DMS79 treated with DMSO at 0.1 percent for 48 hours (cell line): ENCODE measurements around the gene SPDYE6.
"Not testable (repeated sequence)": the region's sequence is repeated elsewhere in the genome, so short reads cannot be mapped to it uniquely, and the experiment has no call there.

Experiments
- DNase-seq: peaks from one replicate; lab custom pipeline; 2025; lab: John Stamatoyannopoulos, UW

SPDYE6 gene, protein sequence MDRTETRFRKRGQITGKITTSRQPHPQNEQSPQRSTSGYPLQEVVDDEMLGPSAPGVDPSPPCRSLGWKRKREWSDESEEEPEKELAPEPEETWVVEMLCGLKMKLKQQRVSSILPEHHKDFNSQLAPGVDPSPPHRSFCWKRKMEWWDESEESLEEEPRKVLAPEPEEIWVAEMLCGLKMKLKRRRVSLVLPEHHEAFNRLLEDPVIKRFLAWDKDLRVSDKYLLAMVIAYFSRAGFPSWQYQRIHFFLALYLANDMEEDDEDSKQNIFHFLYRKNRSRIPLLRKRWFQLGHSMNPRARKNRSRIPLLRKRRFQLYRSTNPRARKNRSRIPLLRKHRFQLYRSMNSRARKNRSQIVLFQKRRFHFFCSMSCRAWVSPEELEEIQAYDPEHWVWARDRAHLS

DNA sequence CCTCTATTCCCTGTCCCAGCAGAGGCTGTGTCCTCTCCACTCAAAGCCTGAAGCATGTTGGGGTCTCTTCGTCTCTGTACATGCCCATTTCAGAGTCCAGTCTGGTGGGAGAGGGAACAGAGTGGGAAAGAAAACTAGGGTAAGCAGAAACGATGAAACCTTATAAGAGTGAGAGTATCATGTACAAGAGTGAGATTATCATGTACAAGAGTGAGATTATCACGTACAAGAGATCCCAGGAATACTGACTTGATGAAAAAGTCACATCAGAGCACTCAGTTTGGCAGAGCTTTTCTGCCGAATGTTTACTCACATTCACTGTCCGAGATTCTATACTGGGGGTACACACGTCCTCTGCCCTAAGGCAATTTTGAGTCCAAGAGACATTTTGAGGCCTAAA, at the start of gene SPDYE6:
SPDYE6 (minus strand) TSS at position 101 of the 400 bp plus-strand sequence. CDS start 421 bp downstream, outside the sequence.
- not testable (repeated sequence) for DNase-seq

DNA sequence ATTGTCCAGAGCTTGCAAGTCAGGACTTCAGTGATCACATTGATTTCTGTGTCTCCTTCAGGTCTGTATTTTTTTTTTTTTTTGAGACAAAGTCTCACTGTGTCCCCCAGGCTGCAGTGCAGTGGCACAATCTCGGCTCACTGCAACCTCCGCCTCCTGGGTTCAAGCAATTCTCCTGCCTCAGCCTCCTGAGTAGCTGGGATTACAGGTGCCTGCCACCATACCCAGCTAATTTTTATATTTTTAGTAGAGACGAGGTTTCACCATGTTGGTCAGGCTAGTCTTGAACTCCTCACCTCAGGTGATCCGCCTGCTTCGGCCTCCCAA, 48.6 kb upstream of the SPDYE6 start:
- DNase-seq: not testable (repeated sequence)

DNA sequence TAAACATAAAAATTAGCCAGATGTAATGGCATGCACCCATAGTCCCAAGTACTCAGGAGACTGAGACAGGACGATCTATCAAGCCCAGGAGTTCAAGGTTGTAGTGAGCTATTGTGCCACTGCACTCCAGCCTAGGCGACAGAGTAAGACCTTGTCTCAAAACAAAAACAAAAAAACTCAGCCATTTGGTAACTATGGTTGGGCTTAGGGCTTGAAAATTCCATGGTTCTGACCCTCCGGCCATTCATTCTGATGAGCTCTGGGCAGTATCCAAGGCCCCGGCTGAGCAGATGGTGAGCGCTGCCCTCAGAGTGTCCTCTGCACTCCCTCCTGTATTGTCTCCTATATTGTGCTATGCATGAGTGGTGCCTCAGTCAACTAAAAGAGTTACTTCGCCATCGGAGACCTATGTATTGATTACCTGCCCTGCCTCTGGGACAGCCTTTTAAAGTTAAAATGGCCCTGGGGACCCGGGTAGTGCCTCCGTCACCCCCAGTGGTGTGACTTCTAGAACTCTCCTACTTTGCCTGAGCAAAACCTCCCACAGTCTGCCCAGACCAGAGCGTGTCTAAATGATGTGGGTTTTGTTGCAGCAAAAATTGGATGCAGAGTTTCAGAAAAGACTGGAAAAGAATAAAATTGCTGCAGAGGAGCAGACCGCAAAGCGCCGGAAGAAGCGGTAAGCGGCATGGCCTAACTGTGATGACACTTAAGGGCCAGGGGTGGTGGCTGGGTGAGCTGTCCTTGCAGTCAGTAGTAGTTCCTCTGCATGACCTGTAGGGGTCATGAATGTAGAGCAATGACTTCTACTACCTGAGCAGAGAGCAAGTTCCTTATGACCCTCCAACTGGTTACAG, 48.0 kb upstream of the SPDYE6 start:
- peak; percentile 11 for DNase-seq

DNA sequence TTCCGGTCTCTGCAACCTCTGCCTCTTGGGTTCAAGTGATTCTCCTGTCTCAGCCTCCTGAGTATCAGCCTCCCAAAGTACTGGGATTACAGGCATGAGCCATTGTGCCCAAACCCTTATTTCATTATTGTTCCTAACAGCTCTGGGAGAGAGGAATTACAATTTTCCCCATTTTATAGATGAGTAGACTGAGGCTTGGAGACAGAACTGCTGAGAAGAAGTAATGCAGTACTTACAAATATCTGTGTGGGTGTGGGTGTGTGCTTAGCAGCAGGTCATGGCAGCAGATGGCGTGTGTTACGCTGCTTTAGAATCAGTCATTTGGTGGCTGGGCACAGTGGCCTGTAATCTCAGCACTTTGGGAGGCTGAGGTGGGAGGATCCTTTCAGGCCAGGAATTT, 47.3 kb upstream of the SPDYE6 start:
- no peak for DNase-seq

DNA sequence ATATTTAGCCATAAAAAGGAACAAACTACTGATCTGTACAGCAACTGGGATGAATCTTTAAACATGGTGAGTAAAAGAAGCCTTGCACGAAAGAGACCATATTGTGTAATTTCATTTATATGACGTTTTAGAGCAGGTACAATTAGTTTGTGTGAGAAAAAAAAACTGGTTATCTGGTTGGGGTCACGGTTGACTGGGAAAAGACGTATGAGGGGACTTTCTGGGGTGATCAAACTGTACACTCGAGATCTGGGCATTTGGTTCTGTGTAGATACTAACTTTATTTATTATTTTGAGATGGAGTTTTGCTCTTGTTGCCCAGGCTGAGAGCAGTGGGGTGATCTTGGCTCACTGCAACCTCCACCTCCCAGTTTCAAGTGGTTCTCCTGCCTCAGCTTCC, 44.1 kb upstream of the SPDYE6 start:
- no peak for DNase-seq

DNA sequence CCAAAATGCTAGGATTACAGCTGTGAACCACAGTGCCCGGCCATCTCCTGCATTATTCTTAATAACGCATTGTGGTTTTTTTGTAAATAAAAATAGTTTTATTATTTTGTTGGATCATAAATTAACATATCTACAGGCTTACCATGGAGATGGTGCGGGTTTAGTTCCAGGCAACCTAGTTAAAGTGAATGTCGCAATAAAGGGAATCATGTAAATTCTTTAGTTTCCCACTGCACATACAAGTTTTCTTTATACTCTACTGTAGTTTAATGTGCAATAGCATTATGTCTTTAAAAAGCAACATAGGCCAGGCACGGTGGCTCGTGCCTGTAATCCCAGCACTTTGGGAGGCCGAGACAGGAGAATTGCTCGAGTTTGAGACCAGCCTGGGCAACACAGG, 42.3 kb upstream of the SPDYE6 start:
- no peak for DNase-seq

DNA sequence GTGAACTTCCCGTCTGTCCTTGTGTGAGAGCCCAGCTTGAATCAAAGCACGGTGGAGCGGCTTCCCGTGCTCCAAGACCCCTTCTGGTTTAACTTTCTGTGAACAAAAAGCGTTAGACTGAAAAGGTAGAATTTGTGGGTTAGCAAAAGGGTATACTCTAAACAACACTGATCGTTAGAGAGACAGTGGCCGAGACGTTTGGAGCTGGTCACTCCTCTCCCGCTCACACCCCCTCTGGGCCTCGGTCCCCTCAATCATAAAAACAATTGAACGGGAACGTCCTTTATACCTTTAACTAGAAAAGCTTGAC, 40.4 kb upstream of the SPDYE6 start:
- DNase-seq: no peak

DNA sequence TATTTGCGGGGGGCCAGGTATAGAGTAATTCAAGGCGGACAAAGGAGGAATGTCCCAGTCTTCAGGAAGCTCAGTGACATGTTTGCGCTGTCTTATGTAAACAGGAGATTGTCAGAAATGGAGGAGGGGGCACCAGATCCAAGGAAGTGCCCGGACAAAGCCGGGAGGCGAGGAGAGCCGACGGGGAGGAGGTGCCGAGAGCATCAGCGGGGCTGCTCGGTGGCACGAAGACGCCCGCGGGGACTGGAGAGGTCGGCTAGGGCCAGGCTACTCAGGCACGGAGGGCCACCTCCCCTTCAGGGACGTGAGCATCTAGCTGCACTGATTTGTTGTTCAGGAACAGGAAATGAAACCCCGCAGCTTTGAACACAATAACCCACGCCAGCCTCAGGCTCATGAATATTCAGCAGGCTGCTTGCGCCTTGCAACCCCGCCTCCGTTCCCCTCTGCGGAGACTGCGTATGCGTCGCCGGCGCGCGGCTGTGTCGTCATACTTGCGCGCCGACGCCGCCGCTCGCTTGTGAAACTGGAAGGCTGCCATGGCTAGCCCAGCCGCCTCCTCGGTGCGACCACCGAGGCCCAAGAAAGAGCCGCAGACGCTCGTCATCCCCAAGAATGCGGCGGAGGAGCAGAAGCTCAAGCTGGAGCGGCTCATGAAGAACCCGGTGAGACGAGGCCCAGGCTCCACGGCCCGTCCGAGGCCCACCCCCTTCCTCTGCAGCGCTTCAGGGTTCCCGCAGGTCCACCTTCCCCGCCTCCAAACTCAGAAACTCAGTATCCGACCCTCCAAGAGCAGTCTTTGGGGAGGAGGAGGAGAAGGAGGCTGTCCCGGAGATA, 39.8 kb upstream of the SPDYE6 start, which contains the start of gene PRKRIP1:
PRKRIP1 (plus strand) TSS at position 491 of the 837 bp plus-strand sequence; CDS start at position 540, 49 bp downstream.
- DNase-seq: peak; percentile 89

DNA sequence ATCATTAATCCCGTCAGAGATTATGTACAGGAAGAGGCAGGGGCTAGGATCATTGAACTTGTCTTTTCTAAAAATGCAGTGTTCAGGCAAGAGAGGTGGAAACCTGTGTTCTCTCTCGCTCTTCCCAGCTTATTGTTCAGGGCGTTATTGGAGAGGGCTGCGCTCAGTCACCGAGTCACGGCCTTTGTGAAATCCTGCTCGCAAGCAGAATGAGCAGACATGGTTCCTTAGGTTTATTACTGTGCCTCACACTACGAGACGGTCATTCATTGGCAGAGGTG, 39.3 kb upstream of the SPDYE6 start:
- no peak for DNase-seq

DNA sequence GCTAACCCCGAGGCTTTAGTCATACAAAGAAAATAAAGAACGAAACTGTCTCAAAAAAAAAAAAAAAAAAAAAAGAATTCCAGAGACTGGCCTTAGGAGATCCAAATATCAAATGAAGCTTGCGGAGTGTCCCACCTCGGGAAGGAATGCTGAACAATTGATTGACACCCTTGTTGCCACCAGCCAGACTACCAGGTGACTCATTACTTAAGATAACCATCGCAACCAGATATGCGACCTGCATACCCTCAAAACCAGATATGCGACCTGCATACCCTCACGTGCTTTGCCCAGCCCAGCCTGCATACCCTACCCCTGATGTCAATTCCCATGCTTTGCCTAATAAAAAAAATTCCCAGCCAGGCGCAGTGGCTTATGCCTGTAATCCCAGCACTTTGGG, 37.2 kb upstream of the SPDYE6 start:
- DNase-seq: no peak

DNA sequence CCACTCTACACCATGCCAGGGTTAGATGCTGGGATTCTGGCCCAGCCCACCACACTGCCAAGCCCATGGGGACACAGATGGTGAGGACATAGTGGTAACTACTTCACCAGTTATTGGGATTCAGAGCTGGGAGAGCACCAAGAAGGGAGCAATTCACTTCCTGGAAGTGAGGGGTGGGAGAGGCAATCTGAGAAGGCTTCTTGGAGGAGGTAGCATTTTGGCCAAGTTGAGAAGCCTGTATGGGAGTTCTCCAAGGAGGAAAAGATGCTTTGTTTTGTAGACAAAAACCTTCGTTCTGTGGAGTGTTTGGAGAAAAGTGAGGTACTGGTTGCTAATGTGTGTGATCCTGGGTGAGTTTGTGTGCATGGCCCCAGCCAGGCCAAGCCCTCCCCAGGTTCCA, 36.1 kb upstream of the SPDYE6 start:
- no peak for DNase-seq

DNA sequence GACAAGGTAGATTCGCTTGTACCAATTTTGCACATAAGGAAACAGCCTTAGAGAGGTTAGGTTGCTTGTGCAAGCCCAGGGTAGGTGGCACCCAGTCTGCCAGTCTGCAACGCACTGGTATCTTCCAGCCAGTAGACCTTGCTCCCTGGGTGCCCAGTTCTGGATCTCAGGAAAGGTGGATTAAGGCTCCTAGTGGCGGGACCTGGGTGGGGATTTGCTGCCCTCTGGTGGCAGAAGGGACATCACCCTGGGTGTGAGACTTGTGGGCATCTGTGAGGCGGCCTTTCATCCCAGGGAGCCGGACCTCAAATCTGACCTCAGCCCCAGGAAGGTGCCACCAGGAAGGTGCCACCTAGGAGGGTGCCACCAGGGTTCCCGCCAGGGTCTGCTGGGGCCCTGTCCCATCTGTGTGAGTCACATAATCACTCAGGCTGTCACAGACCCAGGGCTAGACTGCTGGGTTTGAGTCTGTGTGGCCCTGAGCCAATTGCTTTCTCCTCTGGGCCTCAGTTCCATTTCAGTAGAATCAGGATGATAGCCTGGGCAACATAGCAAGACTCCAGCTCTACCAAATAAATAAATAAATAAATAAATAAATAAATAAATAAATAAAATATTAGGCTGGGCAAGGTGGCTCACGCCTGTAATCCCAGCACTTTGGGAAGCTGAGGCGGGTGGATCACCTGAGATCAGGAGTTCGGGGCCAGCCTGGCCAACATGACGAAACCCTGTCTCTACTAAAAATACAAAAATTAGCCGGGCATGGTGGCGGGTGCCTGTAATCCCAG, 34.6 kb upstream of the SPDYE6 start:
- peak; percentile 34 for DNase-seq

DNA sequence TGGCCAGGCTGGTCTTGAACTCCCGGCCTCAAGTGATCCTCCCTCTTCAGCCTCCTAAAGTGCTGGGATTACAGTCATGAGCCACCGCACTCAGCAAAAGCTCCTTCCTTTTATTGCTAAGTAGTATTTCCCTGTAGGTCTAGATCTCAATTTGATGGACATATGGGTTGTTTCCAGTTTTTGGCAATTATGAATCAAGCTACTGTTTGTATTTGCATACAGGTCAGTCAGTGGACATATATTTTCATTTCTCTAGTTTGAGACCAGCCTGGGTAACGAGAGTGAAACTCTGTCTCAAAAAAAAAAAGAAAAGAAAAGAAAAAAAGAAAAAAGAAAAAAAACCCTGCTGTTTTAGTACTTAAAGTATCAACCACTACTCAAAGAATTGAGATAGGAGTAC, 33.6 kb upstream of the SPDYE6 start:
- no peak for DNase-seq

DNA sequence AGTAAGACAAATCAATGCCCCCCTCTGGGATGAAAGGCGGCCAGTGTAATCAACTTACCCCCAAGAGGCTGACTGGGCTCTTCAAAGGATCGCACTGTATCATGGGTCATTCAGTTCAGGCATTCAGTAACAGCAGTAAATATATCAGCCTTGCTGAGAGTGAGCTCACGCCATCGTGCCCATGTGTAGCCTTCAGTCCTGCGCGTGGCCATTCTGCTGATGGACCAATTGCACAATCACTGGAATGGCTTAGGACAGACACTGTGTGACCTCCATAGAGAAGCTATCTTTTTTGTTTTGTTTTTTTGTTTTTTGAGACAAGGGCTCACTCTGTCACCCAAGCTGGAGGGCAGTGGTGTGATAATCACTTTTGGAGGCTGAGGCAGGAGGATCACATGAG, 30.8 kb upstream of the SPDYE6 start:
- DNase-seq: no peak

DNA sequence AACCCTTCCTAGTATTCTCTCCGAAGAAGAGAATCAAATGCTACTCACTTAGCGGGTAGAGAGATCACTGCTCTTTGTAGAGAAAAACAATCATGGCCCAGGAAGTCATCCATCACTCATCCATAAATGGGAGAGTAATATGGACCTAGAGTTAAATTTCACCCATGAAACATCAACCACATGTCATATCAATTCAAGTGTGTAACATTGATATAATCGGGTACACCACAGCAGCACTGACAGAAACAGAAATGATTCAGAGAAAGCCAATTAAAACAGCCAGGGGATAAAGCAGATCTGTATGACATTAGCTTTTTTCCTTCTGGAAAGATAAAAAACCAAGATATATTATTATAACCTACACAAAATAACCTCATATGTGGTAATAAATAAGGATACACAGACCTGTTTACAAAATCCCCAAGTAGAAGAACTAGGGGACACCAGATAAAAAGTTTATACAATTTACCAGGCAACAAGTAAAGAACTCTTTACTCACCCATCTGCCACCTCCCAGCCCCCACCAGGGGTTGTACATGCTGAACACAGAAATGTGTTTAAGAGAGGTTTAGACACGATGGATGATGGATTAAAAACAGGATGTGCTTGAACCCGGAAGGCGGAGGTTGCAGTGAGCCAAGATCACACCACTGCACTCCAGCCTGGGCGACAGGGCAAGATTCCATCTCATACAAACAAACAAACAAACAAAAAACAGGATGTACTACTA, 25.6 kb upstream of the SPDYE6 start:
- not testable (repeated sequence) for DNase-seq

DNA sequence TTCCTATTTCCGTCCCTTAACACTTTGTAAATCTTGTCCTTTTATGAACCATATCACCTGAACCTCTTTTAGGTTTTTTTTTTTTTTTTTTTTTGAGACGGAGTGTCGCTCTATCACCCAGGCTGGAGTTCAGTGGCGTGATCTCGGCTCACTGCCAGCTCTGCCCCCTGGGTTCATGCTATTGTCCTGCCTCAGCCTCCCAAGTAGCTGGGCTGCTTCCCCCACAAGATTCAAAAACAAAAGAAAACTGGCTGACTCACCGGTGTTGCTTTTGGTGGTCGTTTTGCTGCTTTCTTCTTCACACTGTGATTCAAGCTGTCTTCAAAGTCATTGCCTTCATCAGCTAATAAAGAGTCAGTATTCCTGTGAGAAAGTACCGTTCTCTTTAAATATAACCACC, 24.6 kb upstream of the SPDYE6 start:
- not testable (repeated sequence) for DNase-seq

DNA sequence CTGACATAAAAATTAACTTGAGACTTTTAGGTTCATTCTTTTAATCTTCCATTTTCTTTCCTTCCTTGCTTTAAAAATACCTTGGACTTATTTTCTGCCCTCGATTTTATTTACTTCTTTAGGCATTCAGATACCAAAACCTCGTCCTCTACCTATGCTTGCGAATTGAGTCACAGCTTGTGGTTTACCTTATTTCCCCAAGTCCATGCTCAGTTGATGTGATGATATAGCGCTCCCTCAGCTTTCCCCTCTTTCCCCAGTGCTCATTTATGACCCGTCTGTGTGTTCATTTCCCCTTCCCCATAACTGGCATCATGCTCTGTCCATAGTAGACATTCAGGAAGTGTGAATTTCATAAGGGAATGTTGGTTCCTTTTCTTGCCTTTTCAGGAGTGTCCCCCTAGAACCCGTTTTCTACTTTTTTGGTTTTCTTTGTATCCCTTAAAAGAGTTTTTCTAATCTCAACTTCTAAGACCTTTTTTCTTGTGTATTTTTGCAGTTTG, 20.8 kb upstream of the SPDYE6 start:
- no peak for DNase-seq

DNA sequence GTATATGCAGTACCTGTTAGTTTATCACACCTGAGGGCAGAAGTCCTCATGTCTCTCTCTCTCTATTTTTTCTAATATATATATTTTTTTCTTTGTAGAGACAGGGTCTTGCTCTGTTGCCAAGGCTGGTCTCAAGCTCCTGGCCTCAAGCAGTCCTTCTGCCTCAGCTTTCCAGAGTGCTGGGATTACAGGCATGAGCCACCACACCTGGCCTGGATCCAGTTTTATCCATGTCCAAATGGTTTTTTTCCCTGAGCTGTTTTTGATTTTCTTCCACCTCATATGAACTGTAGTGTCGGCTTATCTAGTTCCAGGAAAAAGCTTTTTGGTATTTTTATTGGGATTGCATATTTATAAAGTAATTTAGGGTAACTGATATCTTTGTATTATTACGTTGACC, 16.6 kb upstream of the SPDYE6 start:
- not testable (repeated sequence) for DNase-seq

DNA sequence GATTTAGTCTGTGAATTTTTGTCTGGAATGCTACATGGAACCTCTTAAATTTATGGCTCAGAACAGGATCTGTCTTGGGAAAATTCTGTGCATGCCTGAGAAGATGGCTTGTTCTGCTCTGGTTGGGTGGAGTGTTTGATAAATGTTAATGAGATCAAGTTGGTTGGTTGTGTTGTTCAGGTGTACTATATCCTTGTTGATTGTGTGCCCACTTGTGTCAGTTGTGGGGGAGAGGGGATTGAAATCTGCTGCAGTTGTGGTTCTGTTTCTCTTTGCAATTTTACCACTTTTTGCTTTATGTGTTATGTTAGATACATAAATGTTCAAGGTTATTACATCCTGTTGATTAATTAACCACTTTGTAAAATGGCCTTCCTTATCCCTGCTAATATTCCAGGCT, 13.8 kb upstream of the SPDYE6 start:
- not testable (repeated sequence) for DNase-seq

DNA sequence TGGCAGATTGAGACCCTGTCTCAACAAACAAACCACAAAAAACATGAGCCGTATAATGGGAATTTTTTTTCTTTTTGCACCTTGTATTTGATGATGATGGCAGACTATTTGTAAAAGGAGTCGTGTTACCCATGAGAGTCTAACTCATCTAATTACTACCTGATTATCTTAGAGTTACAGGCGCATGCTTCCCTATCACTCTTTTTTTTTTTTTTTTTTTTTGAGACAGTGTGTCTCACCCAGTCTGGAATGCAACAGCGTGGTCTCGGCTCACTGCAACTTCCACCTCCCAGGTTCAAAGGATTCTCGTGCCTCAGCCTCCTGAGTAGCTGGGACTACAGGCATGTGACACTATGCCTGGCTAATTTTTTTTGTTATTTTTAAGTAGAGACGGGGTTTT, 9.1 kb upstream of the SPDYE6 start:
- not testable (repeated sequence) for DNase-seq

DNA sequence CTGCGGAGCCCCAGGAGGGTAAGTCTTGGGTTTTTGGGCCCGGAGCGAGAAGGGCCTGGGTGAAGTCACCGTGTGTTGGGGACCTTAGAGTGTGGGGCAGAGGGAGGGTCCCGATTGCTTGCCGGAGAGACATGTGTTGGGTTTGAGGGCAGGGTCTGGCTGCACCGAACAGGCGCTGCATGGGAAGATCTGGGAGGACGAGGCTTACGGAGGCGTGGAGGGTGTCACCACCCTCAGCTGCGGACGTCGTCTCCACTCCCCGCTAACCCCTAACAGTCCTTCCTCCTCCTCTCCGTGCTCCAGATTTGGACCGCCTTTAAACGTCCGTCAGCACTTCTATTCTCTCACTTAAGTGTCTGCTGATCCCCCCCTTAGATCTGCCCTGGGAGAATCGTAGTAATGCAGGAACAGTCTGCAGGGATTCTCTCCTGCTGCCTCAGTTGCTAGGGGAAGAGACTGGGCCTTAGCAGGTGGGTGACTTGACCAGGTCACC, 8.2 kb upstream of the SPDYE6 start:
- not testable (repeated sequence) for DNase-seq
